ENCODE data around the gene RHOF. TPM values are rescaled to one million over a fixed set of nuclear protein-coding genes. Genes with fewer than 3 reads are reported as not detected.

Gene RHOF
- total and polyA plus RNA-seq, 2 donors (not counting 1 experiment from before 2014, with no cell fraction given), result 2.3 to 6.8 TPM

- no peaks in the 10 kb centered on the region for H3K79me2 ChIP-seq (ENCODE audit: control insufficient read depth, insufficient read depth, low read length)
- no peak overlapping the region for H3K9ac ChIP-seq (ENCODE audit: insufficient read depth, low read length)
- H3K4me3 ChIP-seq (replicated peaks in 1 of 4; ENCODE audit: control extremely low read depth in 1 of 4, insufficient read depth in 1 of 4, low read depth in 3 of 4, low read length in 4 of 4), result no peak overlapping the region
- H3K9me3 ChIP-seq (ENCODE audit: control insufficient read depth, insufficient read depth, low read depth, low read length), result no peaks in the 10 kb centered on the region
- no peak for TF ChIP-seq CTCF (conservative IDR thresholded peaks at IDR 0.05 in 1 of 2, IDR thresholded peaks at IDR 0.05 in 1 of 2; ENCODE audit: low read depth in 1 of 2, low read length in 2 of 2)
- TF ChIP-seq EZH2 (IDR thresholded peaks at IDR 0.05; ENCODE audit: low read length, missing control alignments), result no peak
- no peaks in the 10 kb centered on the region for H3K4me1 ChIP-seq (ENCODE audit: control insufficient read depth, extremely low read depth, insufficient read depth, low read length)
- no peaks in the 10 kb centered on the region for H4K20me1 ChIP-seq (ENCODE audit: control insufficient read depth, extremely low read depth, insufficient read depth, low read length)
- no peak overlapping the region for H3K27ac ChIP-seq (ENCODE audit: insufficient read depth, low read length)
- H3K4me2 ChIP-seq (ENCODE audit: extremely low read depth, insufficient read depth, low read length), result no peak overlapping the region
- no peak overlapping the region for H2AFZ ChIP-seq (ENCODE audit: low read length)
- peaks cover 46% of the 10 kb centered on the region for H3K36me3 ChIP-seq (ENCODE audit: control insufficient read depth, insufficient read depth, low read length)
- no peaks in the 10 kb centered on the region for H3K27me3 ChIP-seq (ENCODE audit: control insufficient read depth, insufficient read depth, low read length)
- no peak for DNase-seq (ENCODE audit: low read depth in 2 of 2)
These were observed 34.0 kb upstream of the RHOF start for GRCh38 chr12:121827351-121828099.

- no peak for TF ChIP-seq EZH2 (IDR thresholded peaks at IDR 0.05; ENCODE audit: low read length, missing control alignments)
- no peak for TF ChIP-seq CTCF (conservative IDR thresholded peaks at IDR 0.05 in 1 of 2, IDR thresholded peaks at IDR 0.05 in 1 of 2; ENCODE audit: low read depth in 1 of 2, low read length in 2 of 2)
- no peak overlapping the region for H3K4me3 ChIP-seq (replicated peaks in 1 of 4; ENCODE audit: control extremely low read depth in 1 of 4, insufficient read depth in 1 of 4, low read depth in 3 of 4, low read length in 4 of 4)
These were observed 33.0 kb upstream of the RHOF start for GRCh38 chr12:121826318-121827150.

GRCh38 chr12:121825041-121825523, 31.6 kb upstream of the RHOF start:
- Histone ChIP-seq H2AFZ (ENCODE audit: low read length) (no peak overlapping the region), H4K20me1 (ENCODE audit: control insufficient read depth, extremely low read depth, insufficient read depth, low read length) (no peaks in the 10 kb centered on the region), H3K4me1 (ENCODE audit: control insufficient read depth, extremely low read depth, insufficient read depth, low read length) (no peaks in the 10 kb centered on the region), H3K4me3 (replicated peaks in 1 of 4; ENCODE audit: control extremely low read depth in 1 of 4, insufficient read depth in 1 of 4, low read depth in 3 of 4, low read length in 4 of 4) (no peak overlapping the region), H3K36me3 (ENCODE audit: control insufficient read depth, insufficient read depth, low read length) (peaks cover 54% of the 10 kb centered on the region), H3K9me3 (ENCODE audit: control insufficient read depth, insufficient read depth, low read depth, low read length) (no peaks in the 10 kb centered on the region), H3K4me2 (ENCODE audit: extremely low read depth, insufficient read depth, low read length) (no peak overlapping the region), H3K79me2 (ENCODE audit: control insufficient read depth, insufficient read depth, low read length) (no peaks in the 10 kb centered on the region), H3K27ac (ENCODE audit: insufficient read depth, low read length) (no peak overlapping the region), H3K9ac (ENCODE audit: insufficient read depth, low read length) (no peak overlapping the region), H3K27me3 (ENCODE audit: control insufficient read depth, insufficient read depth, low read length) (no peaks in the 10 kb centered on the region)
- DNase-seq (ENCODE audit: low read depth in 2 of 2), result no peak
- TF ChIP-seq EZH2 (IDR thresholded peaks at IDR 0.05; ENCODE audit: low read length, missing control alignments) (no peak), CTCF (conservative IDR thresholded peaks at IDR 0.05 in 1 of 2, IDR thresholded peaks at IDR 0.05 in 1 of 2; ENCODE audit: low read depth in 1 of 2, low read length in 2 of 2) (no peak)

More at GRCh38 chr12:121826318-121827150, 33.0 kb upstream of the RHOF start:
- no peak overlapping the region for H2AFZ ChIP-seq (ENCODE audit: low read length)
- peaks cover 51% of the 10 kb centered on the region for H3K36me3 ChIP-seq (ENCODE audit: control insufficient read depth, insufficient read depth, low read length)
- no peak for DNase-seq (ENCODE audit: low read depth in 2 of 2)
- H3K79me2 ChIP-seq (ENCODE audit: control insufficient read depth, insufficient read depth, low read length), result no peaks in the 10 kb centered on the region
- H3K4me1 ChIP-seq (ENCODE audit: control insufficient read depth, extremely low read depth, insufficient read depth, low read length), result no peaks in the 10 kb centered on the region
- H3K4me2 ChIP-seq (ENCODE audit: extremely low read depth, insufficient read depth, low read length), result no peak overlapping the region
- H3K27me3 ChIP-seq (ENCODE audit: control insufficient read depth, insufficient read depth, low read length), result no peaks in the 10 kb centered on the region
- no peak overlapping the region for H3K9ac ChIP-seq (ENCODE audit: insufficient read depth, low read length)
- no peaks in the 10 kb centered on the region for H4K20me1 ChIP-seq (ENCODE audit: control insufficient read depth, extremely low read depth, insufficient read depth, low read length)
- no peaks in the 10 kb centered on the region for H3K9me3 ChIP-seq (ENCODE audit: control insufficient read depth, insufficient read depth, low read depth, low read length)
- H3K27ac ChIP-seq (ENCODE audit: insufficient read depth, low read length), result no peak overlapping the region

Measured in fibroblast of lung (primary cell).